ENCODE results near the gene LRTM2.

Gene LRTM2

DNA sequence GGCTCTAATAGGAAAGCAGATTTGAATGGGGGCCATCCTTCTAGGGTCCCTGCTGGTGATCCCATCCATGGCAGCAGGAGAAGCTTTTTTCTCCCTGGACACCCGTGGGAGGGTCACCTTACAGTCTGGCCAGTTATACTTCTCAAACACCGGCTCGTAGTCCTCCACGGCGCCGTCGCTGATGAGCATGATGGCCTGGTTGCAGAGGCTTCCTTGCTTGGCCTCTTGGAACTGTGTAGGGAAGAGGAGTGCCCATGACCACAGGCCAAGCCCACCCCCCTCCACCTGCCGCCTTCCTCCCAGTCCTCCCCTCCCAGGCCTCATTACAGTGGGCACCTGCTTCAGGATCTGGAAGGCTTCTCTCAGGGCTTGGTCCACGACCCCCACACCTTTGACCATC lies 64.3 kb downstream of the LRTM2 start:
- no peak for DNase-seq (ENCODE audit: low spot score)

DNA sequence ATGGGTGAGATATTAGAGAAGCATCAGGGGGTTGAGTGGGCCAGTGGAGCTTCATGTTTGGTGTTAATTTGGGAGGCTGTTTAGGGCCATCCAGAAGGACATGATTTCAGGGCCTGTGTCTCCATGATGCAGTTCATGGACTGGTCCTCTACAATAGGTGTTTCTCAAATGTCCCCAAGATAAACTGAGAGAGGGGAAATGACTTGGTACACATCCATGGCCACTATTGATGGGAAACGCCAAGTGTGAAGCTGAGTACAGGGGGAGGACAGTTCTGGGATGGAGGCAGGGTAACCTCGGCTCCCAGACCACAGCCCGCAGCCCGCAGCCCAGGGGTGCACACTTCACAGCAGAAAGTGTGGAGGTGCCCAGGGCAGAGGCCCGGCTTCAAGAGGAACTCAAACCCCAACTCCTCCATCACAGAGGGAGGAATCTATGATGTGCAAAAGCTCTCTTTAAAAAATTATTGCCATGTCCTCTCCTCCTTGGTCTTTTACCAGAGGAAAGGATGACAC lies 64.8 kb downstream of the LRTM2 start:
- no peak for DNase-seq (ENCODE audit: low spot score)

DNA sequence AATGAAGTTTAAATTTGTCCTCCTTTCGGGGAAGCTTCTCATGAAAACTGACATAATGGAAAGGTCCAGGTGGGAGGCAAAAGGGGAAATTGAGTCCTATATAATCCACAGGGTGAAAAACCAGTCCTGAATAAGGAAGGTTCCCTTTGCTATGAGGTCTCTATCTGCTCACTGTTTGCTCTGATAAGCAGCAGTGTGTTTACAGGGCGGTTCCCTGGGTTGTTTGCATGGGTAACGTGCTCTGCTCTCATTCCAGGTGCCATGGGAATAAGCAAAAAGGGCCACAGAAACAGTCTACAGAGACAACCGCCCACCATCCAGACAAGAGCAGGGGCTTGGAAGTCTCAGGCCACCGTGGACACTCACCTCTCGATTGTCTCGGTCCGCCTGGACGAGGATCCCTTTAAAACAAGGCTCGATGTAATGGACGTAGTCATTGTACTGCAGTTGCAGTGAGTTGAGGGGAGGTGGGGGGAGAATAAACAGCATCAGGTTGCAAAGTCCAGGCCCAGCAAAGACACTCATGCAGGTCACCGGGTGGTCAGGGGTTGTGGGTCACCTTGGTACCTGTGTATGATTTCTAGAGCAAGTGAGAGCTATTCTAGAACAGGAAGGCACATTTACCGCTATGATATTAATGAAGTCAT lies 65.4 kb downstream of the LRTM2 start:
- DNase-seq (ENCODE audit: low spot score): no peak
